GM19438 (cell line): ENCODE measurements around the gene FAM13A.
"Not testable (repeated sequence)": the region's sequence is repeated elsewhere in the genome, so short reads cannot be mapped to it uniquely, and the experiment has no call there.

Experiments used
- ATAC-seq: cut with Tn5 transposase; IDR thresholded peaks from one replicate; pipeline ENCODE4 v1.9.1; 2021; ENCODE audit warnings: low read depth; ENCODE audit not compliant: unreplicated experiment

Gene FAM13A

DNA sequence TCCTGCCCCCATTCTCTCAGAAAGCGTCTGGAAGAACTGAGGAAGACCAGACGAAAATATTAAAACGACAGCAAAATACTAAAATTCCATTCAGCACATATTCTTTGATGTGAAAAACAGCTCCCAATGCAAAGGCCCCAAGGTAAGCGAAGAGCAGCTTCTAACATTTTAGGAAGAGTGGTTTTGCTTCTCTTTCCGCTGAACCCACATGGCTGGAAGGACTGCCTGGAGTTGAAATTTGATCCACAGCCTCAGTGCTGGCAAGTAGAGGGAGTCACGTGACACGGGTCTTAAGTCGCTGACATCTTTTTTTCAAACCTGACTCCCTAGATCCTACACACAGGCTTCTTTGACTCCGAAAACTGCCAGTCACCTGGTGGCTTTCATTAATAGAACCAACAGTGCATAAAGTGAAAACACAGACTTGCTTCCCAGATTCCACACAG is at the start of gene FAM13A:
TSS of gene FAM13A (minus strand) at position 233 of the 446 bp plus-strand sequence. CDS start at position 12, 221 bp downstream.
- peak; percentile 86 for ATAC-seq

DNA sequence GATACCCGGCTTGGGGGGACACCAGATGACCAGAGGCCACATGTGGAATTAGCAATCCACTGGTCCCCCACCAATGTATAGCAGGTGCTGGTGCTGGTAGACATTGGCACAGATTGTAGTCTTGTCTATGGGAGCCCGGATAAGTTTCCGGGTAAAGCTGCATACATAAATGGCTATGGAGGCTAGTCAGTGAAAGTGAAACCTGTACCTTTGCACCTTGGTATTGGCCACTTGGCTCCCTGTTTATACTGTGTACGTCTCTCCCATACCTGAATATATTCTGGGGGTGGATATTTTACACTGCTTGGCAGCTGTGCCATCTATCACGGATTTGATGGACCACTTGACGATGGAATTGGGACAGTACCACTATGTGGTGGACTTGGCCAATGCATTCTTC is 48.7 kb upstream of the FAM13A start:
- ATAC-seq, result no peak

DNA sequence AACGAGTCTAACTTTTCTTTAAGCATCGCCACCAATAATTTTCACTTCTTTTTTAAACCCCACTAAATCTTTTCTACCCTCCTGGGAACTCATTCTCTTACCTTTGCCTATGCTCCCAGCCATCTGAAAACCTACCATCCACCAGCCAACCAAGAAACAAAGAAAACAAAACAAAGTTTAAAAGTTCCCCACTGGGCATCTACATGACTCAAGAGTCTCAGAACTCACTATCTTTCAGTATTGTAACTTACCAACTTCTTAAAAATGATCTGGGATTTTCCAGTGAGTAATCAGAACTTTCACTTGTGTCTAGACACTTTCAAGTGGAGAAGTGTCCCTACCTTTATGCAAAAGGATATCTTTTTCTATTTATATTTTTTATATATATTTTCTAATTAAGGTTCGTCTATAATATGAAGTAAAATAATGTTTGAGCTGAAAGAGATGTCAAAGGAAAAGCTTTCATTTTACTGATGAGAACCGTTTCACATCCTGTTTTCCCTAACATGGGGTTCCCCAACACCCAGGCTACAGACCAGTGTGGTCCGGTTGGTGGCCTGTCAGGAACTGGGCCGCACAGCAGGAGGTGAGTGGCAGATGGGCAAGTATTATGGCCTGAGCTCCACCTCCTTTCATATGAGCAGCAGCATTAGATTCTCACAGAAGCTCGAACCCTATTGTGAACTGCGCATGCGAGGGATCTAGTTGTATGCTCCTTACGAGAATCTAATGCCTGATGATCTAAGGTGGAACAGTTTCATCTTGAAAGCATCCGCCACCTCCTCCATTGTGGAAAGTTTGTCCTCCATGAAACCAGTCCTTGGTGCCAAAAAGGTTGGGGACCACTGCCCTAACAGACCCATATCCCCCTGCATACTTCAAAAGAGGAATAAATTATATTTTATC is 44.5 kb upstream of the FAM13A start:
- peak; percentile 97 for ATAC-seq

DNA sequence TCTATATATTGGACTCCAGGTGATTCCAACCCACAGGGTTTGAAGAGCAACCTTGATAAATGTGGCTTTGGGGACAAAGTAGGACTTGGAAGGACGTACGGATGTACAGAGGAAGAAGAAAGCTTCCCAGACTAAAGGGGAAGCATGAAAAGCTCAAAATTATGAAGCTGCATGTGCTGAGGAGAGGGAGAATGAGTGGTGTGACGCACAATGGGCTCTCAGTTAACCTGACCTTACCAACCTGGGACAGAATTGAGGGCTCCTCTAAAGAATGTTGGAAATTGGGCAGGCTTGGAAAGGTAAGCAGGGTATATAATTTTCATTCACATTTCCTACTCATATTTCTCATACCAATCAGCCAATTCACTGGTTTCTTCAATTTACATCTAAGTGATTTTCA is 43.9 kb upstream of the FAM13A start:
- ATAC-seq, result no peak

DNA sequence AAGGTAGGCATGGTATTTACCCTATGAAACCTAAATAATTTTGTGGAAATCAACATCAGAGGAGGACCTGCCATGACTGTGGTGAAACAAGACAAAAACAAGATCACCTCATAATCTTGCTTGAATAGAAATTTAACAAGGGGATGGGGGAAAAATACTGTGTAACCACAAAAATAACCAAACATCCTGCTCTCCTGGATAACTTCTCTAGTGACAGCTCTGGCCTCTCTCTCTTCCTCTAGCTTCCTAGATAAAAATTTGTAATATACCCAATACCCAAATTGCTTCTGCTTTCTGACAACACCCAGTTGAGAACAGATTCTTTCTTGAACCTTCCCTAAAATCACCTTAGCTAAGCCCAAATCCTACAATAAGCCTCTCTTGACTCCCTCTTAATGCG is 42.5 kb upstream of the FAM13A start:
- no peak for ATAC-seq

DNA sequence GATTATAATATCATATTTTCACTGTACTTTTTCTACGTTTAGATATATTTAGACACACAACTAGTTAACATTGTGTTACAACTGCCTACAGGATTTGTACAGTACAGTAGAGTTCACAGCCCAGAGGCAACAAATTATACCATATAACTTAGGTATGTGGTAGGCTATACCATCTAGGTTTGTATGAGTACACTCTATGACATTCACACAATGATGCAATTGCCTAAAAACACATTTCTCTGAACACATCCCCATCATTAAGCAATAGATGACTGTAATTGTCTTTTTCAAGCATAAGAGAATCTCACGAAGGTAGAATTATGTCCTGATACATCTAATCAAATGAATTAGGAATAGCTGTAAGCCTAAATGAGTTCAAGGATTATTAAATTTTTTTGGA is 42.0 kb upstream of the FAM13A start:
- no peak for ATAC-seq

DNA sequence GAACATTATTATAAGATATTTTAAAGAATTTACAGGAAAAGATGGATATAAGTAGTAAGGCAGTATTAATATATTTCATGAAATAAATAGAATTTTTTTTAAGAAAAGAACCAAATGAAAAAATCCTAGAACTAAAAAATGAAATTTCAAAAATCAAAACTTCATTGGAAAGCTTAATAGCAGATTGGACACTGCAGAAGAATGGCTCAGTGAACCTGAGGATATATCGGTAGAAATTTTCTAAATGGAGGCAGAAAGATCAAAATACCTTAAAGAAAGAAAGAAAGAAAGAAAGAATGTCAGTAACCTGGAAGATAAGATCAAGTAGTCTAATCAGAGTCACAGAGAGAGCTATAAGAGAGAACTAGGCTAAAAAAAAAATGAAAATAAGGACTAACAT is 21.3 kb upstream of the FAM13A start:
- ATAC-seq, result no peak

DNA sequence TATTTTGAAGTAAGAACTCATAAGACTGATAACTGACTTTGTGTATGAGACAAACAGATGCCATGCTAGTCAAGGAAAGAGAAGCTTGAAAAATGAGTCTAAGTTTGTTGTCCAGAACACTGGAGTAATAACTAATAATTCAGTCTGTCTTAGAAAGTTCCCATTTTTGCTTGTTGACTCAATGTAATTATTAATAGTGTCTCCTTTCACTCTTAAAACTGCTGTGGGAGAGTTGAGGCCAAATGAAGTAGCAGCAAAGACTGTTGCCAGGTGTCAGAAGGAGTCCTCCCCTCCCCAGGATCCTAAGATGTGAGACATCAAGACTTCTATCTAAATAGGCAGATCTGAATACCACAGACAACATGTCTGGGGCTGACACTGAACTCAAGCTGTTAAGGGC is 20.8 kb upstream of the FAM13A start:
- ATAC-seq, result no peak

DNA sequence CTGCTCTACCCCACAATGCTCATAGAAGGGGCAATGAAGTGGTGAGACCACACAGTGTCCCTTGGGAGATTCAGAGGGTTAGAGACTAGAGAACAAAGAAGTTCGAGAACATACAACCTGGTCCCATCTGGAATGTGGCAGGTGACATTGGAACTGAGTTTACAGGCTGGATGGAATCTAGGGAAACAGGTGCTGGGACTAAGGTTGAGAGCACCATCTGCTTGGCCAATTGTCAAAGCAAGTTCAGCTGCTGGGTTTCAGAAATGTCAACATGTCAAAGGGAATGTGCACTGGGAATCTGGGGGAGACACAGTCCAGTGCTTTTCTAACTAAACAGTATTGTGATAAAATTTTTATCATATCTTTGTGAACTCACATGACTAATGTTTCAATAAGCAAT is 15.9 kb upstream of the FAM13A start:
- no peak for ATAC-seq

DNA sequence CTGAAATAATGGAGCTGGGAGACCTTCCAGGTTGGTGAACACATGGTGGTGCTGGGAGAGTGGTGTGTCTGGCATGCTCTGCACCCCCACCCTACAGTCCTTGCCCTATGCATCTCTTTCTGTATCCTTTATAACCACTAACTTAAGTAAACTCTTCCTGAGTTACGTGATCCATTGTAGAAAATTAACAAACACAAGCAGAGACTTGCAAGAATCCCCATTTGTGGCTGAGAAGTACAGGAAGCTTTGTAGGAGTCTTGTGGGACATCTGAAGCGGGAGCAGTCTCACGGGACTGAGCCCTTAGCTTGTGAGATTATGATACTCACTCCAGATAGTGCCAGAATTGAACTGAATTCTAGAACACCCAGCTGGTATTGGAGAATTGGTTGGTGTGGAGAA is 14.3 kb upstream of the FAM13A start:
- no peak for ATAC-seq

DNA sequence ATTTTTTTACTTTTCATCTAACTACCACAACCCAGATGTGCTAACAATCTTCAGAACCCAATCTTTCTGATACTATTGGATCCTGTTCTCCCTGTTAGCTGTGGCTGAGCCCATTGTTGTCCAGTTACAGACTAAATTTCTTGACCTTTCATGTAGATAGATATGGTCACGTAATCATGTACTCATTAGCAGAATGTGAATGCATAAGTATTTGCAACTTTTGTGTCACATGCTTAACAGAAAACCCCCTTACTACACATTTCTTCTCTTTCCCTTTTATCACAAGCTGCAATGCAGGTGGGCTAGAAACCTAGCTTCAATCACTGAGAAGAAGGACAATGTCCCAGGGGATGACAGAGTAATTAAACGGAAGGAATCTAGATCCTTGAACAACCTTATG is 13.1 kb upstream of the FAM13A start:
- ATAC-seq, result no peak

DNA sequence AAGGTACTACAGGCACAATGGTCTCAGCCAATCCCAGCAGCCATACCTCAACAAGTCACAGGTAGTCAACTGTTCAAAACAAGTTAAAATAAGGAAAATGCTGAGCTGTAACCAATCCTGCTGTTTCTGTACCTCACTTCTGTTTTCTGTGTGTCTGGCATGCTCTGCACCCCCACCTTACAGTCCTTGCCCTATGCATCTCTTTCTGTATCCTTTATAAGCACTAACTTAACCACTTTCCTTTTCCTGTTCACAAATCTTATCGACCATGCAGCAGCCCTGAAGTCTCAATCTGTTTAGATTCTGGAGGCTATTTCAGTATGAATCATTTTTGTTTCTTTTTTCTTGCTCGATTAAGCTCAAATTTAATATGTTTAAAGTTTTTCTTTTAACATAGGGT is 12.5 kb upstream of the FAM13A start:
- peak; percentile 85 for ATAC-seq

DNA sequence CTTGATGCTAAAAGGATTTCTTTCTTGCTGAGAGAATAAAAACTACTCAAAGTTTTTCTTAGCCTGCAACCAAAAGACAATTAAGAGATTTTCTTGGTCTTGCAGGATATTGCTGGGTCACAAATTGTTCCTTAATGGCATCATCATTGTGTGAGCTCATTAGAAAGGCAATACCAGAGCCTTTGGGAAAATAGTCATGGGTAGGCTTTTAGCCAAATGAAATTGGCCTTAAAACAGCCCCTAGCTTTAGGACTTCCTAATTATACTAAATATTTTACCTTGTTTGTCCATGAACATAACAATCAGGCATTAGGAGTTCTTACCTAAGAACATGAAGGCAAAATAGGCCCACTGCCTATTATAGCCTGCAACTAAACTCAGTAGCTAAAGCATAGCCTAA is 10.4 kb upstream of the FAM13A start:
- ATAC-seq, result no peak

DNA sequence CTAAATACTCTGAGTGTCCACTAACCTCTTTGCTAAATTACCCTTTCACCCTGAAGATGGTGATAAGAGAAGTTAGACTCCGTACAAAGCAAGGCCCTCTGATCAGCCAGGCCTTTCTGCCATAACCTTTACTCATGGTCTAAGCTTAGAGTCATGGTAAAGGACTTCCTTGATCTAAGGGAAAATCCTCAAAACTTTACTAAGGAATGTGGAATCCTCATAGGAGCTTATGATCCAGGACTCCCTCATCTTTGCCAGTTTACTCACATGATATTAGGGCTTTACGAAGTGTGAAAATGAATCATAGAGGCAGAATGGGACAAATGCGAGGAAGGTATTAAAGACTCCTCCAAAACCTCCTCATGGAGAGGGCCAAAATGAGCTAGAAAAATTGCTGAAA is 7.9 kb upstream of the FAM13A start:
- ATAC-seq, result no peak

DNA sequence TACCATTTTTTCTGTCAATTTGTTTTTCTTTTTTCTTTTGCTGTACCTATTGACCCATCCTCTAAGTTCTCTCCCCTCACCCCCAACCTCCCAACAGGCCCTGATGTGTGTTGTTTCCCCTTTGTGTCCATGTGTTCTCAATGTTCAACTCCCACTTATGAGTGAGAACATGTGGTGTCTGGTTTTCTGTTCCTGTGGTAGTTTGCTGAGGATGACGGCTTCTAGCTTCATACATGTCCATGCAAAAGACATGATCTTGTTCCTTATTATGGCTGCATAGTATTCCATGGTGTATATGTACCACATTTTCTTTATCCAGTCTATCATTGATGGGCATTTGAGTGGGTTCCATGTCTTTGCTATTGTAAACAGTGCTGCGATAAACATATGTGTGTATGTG is 859 bp upstream of the FAM13A start:
- ATAC-seq, result not testable (repeated sequence)

DNA sequence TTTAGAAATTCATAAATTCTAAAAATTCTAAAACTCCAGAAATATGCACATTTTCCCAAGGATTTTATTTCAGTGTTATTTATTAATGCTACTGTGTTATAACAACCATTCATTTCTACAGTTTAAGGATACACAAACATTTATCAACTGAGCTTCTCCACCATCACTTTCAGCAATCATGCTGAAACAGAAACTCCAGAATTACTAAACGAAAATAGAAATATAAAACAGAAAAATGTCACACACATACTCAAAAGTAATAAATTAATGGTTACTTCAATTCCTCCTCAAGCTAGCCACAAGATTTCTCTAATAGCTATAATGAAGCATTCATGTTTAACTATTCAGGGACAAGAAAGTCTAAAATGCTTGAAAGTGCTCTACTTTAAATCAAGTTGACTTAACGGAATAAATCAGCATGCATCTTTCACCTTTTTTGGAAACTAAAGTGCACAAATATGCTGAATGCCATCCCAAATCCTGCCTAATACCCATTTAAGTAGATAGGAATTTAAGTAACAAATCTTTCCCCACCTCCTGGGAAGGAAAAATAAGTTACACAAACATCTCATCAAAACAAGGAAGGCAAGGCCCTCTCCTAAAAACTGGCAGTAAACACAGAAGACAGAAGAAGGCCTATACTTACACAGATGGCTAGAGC is 563 bp downstream of the FAM13A start:
- peak; percentile 62 for ATAC-seq

DNA sequence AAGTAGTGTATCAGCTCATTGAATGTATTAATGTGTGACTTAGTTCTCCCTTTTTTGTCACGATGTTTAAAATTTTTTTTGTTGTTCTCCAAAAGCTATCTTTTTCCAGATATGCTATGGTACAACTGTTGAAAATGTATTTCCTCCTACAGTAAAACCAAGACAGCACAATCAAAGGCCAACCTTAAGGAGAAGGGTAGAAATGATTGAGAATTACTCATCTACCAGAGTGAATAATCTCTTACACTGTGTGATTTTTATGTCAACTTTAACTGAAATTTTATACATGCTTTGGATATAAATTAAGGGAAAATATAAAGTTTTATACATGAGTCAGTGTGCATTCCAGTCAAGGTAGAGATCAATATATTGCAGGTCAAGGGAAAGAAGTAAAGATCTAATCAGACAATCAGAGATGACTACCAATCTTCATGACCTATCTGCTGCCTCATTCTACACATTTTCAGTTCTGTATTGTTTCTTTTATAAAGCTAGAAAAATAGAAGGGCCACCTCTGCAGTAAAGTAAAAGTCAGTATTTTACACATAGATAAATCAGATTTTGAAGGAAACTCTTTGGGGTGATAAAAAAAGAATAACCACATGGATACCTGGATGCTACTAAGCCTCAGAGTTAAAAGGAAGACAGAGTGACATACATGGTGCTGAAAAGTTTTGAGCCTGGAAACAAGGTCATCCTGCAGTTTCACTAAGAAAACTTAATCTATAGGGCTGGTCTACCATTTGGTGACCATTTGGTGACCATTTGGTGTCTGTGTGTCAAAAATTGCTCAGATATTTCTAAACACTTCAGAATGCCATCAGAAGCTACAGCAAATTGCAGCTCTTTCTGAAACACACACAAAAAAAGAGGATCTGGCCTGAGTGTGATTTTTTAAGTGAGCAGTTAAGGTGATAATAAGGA is 1.6 kb downstream of the FAM13A start:
- no peak for ATAC-seq

DNA sequence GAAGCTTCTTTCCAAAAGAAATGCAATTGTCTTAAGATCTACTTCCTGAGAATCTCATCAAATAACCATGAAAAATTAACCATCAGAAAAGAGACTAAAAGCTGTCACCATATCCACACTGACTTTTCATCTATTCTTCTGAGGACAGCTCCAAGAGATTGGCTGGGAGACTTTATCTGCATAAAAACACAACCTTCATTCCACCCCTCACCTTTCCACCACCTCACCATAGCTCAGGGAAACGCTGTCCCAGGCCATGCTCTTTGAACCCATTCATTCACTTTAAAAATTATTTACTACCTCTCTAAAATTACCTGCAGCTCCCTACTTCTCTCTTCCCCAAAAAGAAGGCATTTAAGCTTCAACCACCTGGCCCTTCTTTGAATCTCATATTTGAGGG is 2.4 kb downstream of the FAM13A start:
- no peak for ATAC-seq

DNA sequence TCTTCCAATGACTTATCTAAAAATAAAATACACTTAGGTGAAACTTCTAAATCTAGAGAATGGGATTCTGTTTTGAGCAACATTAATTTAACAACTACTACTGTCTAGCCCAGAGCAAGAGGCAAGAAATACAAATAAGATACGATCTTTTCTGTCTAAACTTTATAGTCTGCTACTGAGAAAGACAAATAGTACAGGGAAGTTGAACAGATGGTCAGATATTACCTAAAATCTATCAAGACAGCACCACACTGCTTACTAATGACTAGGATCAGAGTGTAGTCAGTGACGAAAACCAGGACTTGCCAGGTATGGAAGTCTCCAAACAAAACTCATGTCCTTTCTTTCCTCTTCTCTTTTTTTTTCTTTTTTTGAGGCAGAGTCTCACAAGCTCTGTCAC is 7.1 kb downstream of the FAM13A start:
- ATAC-seq, result no peak

DNA sequence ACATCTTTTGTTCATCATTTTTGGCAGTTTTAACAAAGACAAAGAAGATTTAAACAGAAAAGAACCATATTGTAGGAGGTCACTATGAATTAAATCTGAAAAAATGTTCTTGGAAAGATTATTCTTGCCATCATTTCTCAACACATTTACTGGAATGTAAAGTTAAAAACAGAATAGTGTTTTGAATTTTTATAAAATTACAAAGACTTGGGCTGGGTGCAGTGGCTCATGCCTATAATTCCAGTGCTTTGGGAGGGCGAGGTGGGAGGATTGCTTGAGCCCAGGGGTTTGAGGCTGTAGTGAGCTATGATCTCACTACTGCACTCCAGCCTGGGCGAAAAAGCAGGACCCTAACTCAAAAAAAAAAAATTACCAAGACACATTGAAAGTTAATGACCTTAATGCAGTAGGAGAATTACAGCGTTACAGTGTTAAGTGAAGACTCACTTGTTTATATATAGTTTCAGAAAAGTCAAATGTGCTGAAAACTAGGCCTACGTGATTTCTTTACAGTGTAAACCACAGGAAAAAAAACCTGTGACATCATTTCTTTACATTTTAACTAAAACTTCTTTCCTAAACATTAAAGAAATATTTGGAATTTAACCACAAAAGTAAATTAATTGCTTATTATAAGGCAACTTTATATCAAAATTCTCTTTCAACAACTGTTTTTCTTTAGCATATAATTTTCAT is 7.9 kb downstream of the FAM13A start:
- ATAC-seq, result no peak
